DMS114 treated with DMSO at 0.1 percent for 48 hours (cell line): ENCODE results near the gene HMOX1.

Source experiments
- DNase-seq: peaks from one replicate; lab custom pipeline; 2025; ENCODE audit not compliant: unreplicated experiment; lab: John Stamatoyannopoulos, UW

The HMOX1 gene

GRCh38 chr22:35400501-35400790 is 19.6 kb downstream of the HMOX1 start:
- DNase-seq = no peak

GRCh38 chr22:35401863-35402262 is 21.0 kb downstream of the HMOX1 start:
- no peak for DNase-seq

- no peak for DNase-seq
These were observed 22.5 kb downstream of the HMOX1 start for GRCh38 chr22:35403356-35403755.

GRCh38 chr22:35404176-35404575 is 23.3 kb downstream of the HMOX1 start:
- no peak for DNase-seq

- DNase-seq = no peak
These were observed 25.5 kb downstream of the HMOX1 start for GRCh38 chr22:35406443-35406842.

- DNase-seq = no peak
These were observed 26.5 kb downstream of the HMOX1 start for GRCh38 chr22:35407362-35407761.

GRCh38 chr22:35409783-35410662 is 29.1 kb downstream of the HMOX1 start:
- DNase-seq = no peak

GRCh38 chr22:35410663-35411034 is 29.8 kb downstream of the HMOX1 start:
- no peak for DNase-seq

GRCh38 chr22:35411102-35411501 is 30.2 kb downstream of the HMOX1 start:
- no peak for DNase-seq

- DNase-seq = no peak
These were observed 32.7 kb downstream of the HMOX1 start for GRCh38 chr22:35413624-35414023.

- DNase-seq = no peak
These were observed 36.7 kb downstream of the HMOX1 start for GRCh38 chr22:35417606-35418005.

- DNase-seq = no peak
These were observed 37.2 kb downstream of the HMOX1 start for GRCh38 chr22:35418088-35418487.

- no peak for DNase-seq
These were observed 37.8 kb downstream of the HMOX1 start for GRCh38 chr22:35418731-35419130.

- DNase-seq = no peak
These were observed 38.9 kb downstream of the HMOX1 start for GRCh38 chr22:35419756-35420155.

GRCh38 chr22:35421121-35421520 is 40.2 kb downstream of the HMOX1 start:
- DNase-seq = no peak

GRCh38 chr22:35422145-35422544 is 41.2 kb downstream of the HMOX1 start:
- DNase-seq = no peak

- no peak for DNase-seq
These were observed 42.0 kb downstream of the HMOX1 start for GRCh38 chr22:35422936-35423335.

- no peak for DNase-seq
These were observed 43.2 kb downstream of the HMOX1 start for GRCh38 chr22:35424081-35424480.

GRCh38 chr22:35424761-35425160 is 43.9 kb downstream of the HMOX1 start:
- DNase-seq = no peak

- DNase-seq = no peak
These were observed 44.6 kb downstream of the HMOX1 start for GRCh38 chr22:35425546-35425945.

- DNase-seq = no peak
These were observed 45.3 kb downstream of the HMOX1 start for GRCh38 chr22:35425971-35426800.

GRCh38 chr22:35426801-35427140 is 45.9 kb downstream of the HMOX1 start:
- no peak for DNase-seq
